ENCODE data around the gene C15orf39.

Gene C15orf39

DNA sequence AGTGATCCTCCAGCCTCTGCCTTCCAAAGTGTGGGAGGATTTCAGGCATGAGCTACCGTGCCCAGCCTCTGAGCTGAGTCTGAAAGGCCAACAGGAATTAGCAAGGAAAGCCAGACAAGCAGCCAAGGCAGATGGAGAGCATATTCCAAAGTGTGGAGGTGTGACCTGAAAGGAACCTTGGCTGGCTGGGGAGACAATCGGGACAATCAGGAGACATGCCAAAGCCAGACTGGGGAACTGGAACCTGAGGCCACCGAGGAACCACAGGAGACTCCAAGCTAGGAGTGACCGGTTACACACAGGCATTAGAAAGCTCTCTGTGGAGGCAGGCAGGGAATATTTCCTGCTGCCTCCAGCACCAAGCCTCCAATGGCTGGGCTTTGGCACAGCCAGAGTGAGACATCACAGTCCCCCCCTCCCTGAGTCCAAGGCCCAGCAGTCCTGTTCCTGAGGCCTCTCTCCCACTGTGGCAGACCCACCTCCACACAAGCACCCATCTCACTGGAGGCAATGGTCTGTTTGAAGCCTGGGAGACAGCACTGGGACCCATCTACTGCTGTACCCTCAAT is 4.5 kb upstream of the C15orf39 start:
- no peak for DNase-seq (ENCODE audit: low spot score)

DNA sequence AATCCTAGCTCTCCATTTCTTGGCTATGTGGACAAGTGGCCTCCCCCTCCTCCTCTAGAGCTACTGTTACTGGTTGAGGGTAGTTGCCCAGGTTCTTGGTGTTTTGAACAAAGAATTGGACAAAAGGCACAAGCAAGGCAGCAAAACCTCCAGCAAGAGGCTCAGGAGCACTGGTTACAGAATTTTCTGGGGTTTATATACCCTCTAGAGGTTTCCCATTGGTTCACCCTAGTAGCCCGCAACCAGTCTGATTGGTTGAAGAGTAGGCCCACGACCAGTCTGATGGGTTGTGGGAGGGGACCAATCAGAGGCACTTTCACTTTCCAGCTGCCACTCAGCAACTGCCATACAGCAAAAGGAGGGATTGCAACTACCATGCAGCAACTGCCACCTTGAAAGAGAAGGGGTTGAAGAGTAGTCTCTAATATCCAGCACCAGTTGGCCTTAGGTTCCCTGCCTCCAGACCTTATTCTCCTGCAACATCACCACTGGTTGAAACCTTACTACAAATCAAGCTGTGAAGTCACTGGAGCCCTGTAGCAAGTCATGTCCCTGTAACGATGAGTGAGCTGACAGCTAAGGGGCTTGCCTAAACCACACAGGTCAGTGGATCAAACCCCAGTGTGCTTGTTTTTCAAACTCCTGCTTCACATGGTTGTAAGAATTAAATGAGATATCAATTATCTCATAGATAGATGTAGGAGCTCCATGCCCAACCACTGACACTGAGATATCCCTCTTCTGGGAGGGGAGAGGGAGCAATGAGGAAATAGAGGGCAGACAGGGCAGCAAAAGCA is 2.9 kb upstream of the C15orf39 start:
- DNase-seq (ENCODE audit: low spot score) = no peak

- DNase-seq (ENCODE audit: low spot score) = no peak
Measured at GRCh38 chr15:75199357-75199940, 2.2 kb upstream of the C15orf39 start.

- no peak for DNase-seq (ENCODE audit: low spot score)
Measured at GRCh38 chr15:75200391-75200764, 1.3 kb upstream of the C15orf39 start.

DNA sequence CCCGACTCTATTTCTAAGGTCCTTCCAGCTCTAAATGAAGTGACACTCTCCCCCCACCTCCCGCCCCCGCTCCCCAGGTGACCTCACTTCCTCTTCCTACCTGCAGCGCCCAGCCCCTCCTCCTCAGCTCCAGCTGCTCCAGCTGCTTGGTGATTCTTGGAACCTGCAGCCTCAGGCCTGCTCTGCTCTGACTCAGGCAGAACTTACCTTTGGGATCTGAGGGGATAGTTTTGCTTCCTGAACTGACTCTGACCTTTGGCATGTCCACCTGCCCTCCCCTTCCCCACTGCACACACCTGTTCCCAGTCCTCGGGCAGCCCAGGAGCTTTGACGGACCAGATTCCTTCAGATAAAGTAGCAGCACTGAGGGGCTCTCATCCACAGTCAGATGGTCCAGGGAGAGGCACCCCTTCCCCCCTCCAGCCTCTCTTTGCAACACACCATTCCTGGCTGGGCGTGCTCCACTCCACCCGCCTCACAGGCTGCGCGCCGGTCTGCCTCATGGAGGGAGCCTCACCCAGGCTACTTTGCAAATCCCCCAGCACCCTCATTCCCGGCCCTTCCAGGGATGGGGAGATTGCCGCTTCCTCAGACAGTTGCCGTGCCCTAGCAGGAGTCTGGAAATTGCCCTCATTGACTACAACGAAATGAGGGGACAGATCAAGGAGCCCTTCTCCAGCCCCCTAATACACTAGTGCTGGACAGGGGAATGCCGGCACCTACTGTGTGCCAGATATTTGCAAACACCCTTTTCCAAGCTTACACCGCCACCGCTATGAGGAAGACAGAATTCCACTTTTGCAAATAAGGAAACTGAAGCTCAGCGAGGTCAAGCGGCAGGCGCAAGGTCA is 692 bp upstream of the C15orf39 start:
- peak; percentile 47 for DNase-seq (ENCODE audit: low spot score)

DNA sequence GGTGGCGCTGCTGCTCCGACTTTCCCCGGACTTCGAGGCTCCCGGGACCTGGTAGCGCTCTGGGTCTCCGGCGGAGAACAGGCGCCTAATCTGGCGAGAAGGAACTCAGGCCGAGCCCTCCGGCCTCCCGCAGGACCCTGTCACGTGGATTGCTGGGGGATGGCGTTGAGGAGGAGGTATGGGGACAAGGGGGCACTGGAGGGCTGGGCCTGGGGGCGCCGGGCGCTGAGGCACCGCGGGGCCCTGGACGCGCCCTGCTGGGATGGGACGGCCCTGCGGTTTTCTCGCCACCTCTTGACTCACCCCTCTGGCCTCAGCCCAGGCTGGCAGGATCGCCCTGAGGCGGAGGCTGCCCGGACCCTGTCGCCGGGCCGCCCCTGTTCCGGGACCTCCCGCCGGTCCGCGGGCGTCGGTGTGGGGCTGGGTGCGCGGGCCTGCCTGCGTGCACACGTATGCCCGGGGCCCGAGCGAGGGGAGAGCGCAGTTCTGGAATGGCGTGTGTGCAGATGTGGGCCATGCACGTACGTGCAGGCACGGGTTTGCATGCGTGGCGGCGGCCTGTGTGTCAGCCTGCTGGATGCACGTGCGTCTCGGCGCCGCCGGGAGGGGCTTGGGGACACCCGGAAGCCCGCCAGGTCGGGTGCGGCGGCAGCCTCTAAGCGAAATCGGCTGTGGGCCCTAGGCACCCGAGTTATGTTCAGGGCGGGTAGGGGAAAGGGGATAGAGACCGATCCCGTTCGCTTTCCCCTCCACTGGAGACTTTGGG is 752 bp downstream of the C15orf39 start:
- peak; percentile 89 for DNase-seq (ENCODE audit: low spot score)

- DNase-seq (ENCODE audit: low spot score) = no peak
Measured at GRCh38 chr15:75203017-75203907, 1.6 kb downstream of the C15orf39 start.

GRCh38 chr15:75203908-75204263 is 2.2 kb downstream of the C15orf39 start:
- no peak for DNase-seq (ENCODE audit: low spot score)

DNA sequence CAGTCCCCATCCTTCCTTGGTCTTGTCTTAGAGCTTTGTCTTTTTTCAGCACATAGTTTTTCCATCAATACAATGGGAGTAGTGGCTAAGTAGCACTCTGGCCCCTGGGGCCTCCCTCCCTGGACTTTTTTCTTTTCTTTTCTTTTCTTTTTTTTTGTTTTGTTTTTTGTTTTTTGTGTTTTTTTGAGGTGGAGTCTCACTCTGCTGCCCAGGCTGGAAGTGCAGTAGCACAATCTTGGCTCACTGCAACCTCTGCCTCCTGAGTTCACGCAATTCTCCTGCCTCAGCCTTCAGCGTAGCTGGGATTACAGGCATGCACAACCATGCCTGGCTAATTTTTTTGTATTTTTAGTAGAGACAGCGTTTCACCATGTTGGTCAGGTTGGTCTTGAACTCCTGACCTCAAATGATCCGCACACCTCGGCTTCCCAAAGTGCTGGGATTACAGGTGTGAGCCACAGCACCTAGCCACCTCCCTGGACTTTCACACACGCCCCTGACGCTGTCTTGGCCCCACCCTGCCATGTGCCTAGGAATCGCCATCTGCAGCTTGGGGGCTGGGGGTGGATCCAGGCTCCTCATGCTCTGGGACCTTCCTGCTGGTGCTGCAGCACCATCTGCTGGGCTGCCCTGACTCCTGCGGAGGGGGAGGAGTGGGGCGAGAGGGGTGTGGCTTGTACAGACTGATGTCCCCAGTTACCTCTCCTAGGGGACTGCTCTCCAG is 2.8 kb downstream of the C15orf39 start:
- DNase-seq (ENCODE audit: low spot score) = peak; percentile 97

DNA sequence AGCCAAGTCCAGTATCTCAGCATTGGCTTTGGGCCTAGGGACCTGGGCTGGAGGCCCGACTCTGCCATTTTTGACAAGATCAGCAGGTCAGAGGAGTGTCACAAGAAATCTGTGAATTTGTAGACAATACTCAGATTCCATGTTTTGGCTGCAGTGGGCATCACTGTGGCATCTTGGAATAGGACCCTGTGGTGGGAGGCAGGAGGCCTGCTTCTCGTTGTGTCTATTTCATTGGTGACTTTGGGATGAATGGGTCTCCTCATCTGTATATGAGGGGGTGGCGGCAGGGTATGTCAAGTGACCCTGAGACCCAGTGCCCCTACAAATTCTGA is 3.3 kb downstream of the C15orf39 start:
- DNase-seq (ENCODE audit: low spot score) = no peak

DNA sequence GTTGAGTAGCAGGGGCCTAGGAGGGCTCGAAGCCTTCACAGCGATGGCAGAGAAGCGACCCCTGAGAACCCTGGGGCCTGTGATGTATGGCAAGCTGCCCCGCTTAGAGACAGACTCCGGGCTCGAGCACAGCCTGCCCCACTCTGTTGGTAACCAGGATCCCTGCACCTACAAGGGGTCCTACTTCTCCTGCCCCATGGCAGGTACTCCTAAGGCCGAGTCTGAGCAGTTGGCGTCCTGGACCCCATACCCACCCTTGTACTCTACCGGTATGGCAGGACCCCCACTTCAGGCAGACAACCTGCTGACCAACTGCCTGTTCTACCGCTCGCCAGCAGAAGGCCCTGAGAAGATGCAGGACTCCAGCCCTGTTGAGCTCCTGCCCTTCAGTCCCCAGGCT is 4.3 kb downstream of the C15orf39 start:
- no peak for DNase-seq (ENCODE audit: low spot score)

GRCh38 chr15:75206803-75207617 is 5.3 kb downstream of the C15orf39 start:
- no peak for DNase-seq (ENCODE audit: low spot score)

DNA sequence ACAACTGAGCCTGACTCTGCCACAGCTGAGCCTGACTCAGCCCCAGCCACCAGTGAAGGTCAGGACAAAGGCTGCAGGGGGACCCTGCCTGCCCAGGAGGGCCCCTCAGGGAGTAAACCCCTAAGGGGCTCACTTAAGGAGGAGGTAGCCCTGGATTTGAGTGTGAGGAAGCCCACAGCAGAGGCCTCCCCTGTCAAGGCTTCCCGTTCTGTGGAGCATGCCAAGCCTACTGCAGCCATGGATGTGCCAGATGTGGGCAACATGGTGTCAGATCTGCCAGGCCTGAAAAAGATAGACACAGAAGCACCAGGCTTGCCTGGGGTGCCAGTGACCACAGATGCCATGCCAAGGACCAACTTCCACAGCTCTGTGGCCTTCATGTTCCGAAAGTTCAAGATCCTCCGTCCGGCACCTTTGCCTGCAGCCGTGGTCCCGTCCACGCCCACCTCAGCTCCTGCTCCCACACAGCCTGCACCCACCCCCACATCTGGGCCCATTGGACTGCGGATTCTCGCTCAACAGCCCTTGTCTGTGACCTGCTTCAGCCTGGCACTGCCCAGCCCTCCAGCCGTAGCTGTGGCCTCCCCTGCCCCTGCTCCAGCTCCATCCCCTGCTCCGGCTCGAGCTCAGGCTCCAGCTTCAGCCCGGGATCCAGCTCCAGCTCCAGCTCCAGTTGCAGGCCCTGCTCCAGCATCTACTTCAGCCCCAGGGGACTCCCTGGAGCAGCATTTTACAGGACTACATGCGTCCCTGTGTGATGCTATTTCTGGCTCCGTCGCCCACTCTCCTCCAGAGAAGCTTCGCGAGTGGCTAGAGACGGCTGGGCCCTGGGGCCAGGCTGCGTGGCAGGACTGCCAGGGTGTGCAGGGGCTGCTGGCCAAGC is 6.2 kb downstream of the C15orf39 start:
- no peak for DNase-seq (ENCODE audit: low spot score)

- no peak for DNase-seq (ENCODE audit: low spot score)
Measured at GRCh38 chr15:75208501-75209288, 7.0 kb downstream of the C15orf39 start.

GRCh38 chr15:75209289-75209676 is 7.6 kb downstream of the C15orf39 start:
- no peak for DNase-seq (ENCODE audit: low spot score)

- no peak for DNase-seq (ENCODE audit: low spot score)
Measured at GRCh38 chr15:75210811-75211230, 9.1 kb downstream of the C15orf39 start.

- no peak for DNase-seq (ENCODE audit: low spot score)
Measured at GRCh38 chr15:75211436-75212199, 9.9 kb downstream of the C15orf39 start.
